LHCN-M2 (cell line): Measurements from ENCODE around the gene ITPR3. TPM values are rescaled to one million over a fixed set of nuclear protein-coding genes. Genes with fewer than 3 reads are reported as not detected.

Source experiments
- DNase-seq: peaks from one replicate; pipeline ENCODE4 v3.0.0-alpha.2; 2012; ENCODE audit warnings: low read depth
- total RNA-seq: library from RNA; depleted of rRNA; stranded (reverse); fragments of >200 nt; gene quantifications from 2 replicates; pipeline ENCODE4 v1.2.3, GENCODE V29; 2014; rRNA removed

The ITPR3 gene
- total RNA-seq, 1 experiment from 2014 or later, result 50.1 TPM

DNA sequence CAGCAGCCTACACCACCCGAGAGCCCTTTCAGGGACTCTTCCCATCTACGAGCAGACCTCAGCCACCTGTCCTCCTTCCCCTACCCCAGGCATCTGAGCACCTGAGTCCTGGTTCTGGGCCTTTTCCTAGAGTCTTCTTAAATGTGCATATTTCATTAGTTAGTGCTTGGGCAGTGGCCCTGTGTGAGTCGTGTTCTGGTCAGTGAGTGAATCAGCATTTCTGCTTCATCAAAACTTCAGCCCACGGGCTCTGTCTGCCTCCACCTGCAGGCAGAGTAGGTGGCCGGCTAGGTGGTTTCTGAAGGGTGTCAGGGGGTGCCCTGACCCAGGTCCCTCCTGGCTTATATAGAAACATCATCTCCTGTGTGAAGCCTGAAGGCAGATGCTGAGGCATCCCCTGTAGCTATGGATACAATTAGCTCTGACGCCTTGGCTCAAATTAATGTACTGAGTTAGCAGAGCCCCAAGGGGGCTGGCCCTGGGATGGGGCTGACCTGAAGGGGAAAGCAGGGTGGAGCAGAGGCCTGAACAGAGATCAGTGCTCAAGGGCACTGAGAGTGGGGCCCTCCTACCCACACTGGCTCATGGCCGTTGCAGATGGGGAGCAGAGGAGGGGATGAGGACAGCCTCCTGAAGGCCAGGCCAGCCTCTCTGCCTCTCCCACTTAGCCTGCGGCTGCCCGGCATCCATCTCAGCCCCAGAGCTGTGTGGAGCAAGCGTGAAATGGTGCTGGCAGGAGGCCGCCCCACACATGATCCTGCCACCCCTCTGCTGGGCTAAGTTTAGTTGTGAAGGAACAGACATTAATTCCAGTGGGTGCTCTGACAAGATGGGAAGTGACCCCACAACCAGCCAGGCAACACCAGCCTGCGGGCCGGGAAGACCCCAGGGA lies 111.9 kb downstream of the ITPR3 start:
- DNase-seq, result no peak

DNA sequence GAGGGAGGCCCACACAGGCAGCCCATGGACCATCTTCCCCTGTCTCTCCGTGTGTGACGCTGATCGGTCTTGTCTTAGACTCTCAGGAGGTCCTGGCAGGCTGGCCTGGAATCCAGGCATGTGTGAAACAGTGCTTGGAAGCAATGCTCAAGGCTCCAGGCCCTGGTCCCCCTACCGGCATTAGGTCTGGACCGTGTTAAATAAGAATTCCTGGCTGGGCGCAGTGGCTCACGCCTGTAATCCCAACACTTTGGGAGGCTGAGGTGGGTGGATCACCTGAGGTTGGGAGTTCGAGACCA lies 112.5 kb downstream of the ITPR3 start:
- DNase-seq, result no peak

DNA sequence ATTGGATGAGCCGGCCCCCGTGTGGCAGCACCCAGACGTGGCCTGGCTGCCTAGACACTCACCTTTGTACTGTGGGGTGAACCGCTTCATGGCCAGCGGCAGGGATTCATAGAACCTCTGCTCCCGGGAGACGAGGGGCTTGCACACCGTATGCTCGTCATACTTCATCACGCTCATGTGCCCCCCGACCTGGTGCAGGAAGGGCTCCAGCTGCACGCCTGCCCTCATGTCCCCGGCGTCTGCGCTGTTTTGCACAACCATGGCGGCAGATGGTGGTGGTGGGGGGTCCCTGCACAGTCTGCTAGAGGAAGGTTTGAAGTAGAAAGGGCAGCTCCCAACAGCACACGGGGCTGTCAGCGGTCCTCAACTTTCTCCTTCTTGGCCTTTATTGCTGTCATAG lies 114.1 kb downstream of the ITPR3 start:
- no peak for DNase-seq

GRCh38 chr6:33737267-33738026 lies 116.3 kb downstream of the ITPR3 start:
- DNase-seq, result no peak

- no peak for DNase-seq
Observed at GRCh38 chr6:33738153-33738552, 117.0 kb downstream of the ITPR3 start.

DNA sequence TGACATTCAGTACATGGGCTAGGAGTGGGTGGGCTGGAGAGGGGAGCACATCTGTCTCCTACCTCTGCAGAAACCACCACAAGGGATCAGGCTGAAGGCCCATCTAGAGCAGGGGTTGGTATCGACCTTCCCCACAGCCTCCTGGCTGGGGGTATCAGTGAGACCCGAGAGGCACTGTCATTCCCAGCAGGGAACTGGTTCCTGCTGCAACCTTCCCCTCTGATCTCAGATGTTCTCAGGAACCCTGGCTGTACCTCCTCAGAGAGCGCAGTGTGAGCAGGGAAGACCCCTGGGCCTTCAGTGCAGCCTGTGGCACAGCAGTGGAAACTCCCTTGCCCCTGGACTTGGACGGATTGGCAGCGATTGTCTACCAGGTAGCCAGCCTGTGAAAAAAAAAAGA lies 117.8 kb downstream of the ITPR3 start:
- no peak for DNase-seq

- no peak for DNase-seq
Observed at GRCh38 chr6:33739571-33739970, 118.4 kb downstream of the ITPR3 start.

- DNase-seq, result no peak
Observed at GRCh38 chr6:33740204-33740608, 119.1 kb downstream of the ITPR3 start.

GRCh38 chr6:33740794-33741193 lies 119.7 kb downstream of the ITPR3 start:
- DNase-seq, result no peak

DNA sequence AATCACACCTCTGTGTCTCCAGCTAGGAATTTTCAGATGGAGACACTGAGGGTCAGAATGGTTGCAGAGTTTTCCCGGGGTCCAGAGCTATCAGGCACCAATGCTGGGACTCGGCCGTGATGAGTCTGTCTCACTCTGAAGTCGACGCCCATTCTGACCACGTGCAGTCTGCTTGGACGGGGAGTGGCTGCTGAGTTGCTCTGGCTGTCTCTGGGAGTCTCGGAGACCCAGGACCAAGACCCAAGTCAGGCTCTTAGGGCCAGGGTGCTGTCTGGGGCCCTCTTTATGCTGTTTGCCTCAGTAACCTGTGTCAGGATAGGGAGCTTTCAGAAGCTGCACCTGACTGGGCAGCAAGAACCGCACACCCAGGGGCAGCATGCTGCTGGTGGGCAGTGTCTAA lies 121.0 kb downstream of the ITPR3 start:
- no peak for DNase-seq

GRCh38 chr6:33742837-33743236 lies 121.7 kb downstream of the ITPR3 start:
- DNase-seq, result no peak

DNA sequence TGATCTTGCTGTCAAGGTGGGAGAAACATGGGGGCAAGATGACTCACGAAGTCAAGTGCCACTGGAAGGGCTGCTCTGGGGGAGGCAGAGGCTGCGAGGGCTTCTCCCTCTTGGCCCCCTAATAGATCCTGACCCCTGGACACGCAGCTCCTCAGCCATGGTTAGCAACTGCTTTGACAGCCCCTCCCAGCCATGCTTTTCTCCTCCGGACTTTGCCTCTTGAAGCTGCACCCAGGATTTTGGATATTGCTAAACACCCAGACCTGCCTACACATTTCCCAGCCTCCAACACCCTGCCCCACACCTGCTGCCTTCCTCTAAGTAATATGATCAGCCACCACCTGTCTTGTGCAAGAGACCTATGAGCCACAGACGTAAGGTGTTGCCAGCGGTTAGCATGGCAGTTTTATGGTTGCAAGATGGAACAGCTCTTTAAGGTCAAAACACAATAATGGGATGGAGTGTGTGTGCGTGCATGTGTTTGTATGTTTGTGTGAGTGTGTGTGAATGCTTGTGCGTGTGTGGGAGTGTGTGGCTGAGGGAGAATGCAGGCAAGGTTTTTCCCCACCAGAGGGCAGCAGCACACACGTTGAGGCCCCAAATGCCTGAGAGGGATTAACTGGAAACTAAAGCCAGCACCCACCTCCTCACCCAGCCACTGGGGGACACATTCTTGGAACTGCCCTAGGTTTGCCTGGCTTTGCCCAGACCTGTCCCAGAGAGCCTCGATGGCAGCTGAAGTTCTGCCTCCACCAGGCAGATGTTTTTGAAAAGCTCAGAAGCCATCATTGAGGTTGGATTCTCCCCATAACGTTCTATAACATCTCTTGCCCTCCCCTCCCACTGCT lies 123.1 kb downstream of the ITPR3 start:
- DNase-seq, result peak; percentile 85

GRCh38 chr6:33744895-33745546 lies 123.9 kb downstream of the ITPR3 start:
- peak; percentile 55 for DNase-seq

DNA sequence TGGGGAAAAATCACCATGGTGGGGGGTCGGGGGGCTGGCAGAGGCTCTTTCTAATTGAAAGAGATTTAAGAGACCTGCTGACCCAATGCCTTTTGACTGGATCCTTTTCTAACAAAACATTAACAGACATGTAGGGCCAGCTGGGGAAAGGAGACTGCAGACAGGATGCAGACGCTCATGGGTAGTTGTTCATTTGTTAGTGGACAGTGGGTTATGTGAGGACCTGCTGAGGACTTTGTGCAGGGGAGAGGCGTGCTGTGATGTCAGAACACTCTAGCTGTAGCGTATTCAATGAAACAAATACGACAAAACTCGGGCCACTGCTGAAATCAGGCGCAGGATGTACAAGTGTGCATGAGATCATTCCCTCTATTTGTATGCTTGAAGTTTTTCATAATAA lies 124.4 kb downstream of the ITPR3 start:
- DNase-seq, result peak; percentile 57

Other genes with a start within 250 kb of the ITPR3 start
- gene KIFC1, start 229.5 kb upstream of the ITPR3 start, total RNA-seq, result 97.6 and 98.5 TPM in 2 replicates
- 39.3 and 49.7 TPM in 2 replicates for gene PHF1, start 210.3 kb upstream of the ITPR3 start, total RNA-seq
- gene CUTA, start 203.2 kb upstream of the ITPR3 start, total RNA-seq, result 230 and 234 TPM in 2 replicates
- gene SYNGAP1, start 201.3 kb upstream of the ITPR3 start, total RNA-seq, result 2.4 and 4.2 TPM in 2 replicates
- 5.5 and 5.7 TPM in 2 replicates for gene ZBTB9, start 166.7 kb upstream of the ITPR3 start, total RNA-seq
- gene BAK1, start 41.0 kb upstream of the ITPR3 start, total RNA-seq, result 18.5 and 19.3 TPM in 2 replicates
- 36.4 and 48.7 TPM in 2 replicates for gene UQCC2, start 90.4 kb downstream of the ITPR3 start, total RNA-seq
- gene IP6K3, start 125.6 kb downstream of the ITPR3 start, total RNA-seq, result 62.6 and 88.2 TPM in 2 replicates
- 52.5 and 57.8 TPM in 2 replicates for gene LEMD2, start 167.8 kb downstream of the ITPR3 start, total RNA-seq
- not detected in 2 replicates for gene MLN, start 182.7 kb downstream of the ITPR3 start, total RNA-seq